AG04450 (cell line): ENCODE measurements around the gene ADAMTSL5. TPM values are rescaled to one million over a fixed set of nuclear protein-coding genes. Genes with fewer than 3 reads are reported as not detected.
"Not testable (repeated sequence)": the region's sequence is repeated elsewhere in the genome, so short reads cannot be mapped to it uniquely, and the experiment has no call there.

ENCODE experiments used
- CTCF ChIA-PET: fragments of 300-600, 350-600 bp; formaldehyde crosslinking; extraction: SDS; loops from one replicate; lab custom pipeline; 2022; ENCODE audit warnings: antibody characterized with exemption, inconsistent platforms; lab: Charles Lee
- POLR2A ChIA-PET: fragments of 350-600 bp; formaldehyde crosslinking; extraction: SDS; loops from one replicate; lab custom pipeline; 2021; ENCODE audit warnings: antibody characterized with exemption, inconsistent platforms; lab: Yijun Ruan, JAX
- DNase-seq: peaks from one replicate; pipeline ENCODE4 v3.0.0-alpha.2; 2011; ENCODE audit warnings: low read depth, low spot score
- H3K27ac ChIP-seq: one replicate; pipeline ENCODE4 v1.5.1; 2012; ENCODE audit warnings: low read depth, low read length, control low read depth
- H3K27me3 ChIP-seq: one replicate; pipeline ENCODE4 v1.6.0; 2012; ENCODE audit warnings: low read length; ENCODE audit not compliant: control insufficient read depth, insufficient read depth
- H3K4me3 ChIP-seq: 2 replicates; pipeline ENCODE4 v1.5.1; 2011; ENCODE audit warnings: mild to moderate bottlenecking, low read depth, low read length, control low read depth
- H3K9me3 ChIP-seq: 2 replicates; pipeline ENCODE4 v1.5.1; 2012; ENCODE audit warnings: low read length; ENCODE audit not compliant: control insufficient read depth, insufficient read depth
- polyA plus RNA-seq: library from polyadenylated mRNA; depleted of rRNA; stranded (reverse); fragments of >200 nt; gene quantifications from 2 replicates; pipeline ENCODE4 v1.2.3, GENCODE V29; 2011
- TF ChIP-seq, protein P1 (sequence below): IDR thresholded peaks from 2 replicates; pipeline ENCODE4 v1.5.1; 2011; ENCODE audit warnings: low read depth, low read length, control low read depth, inconsistent platforms

The ADAMTSL5 gene
- polyA plus RNA-seq, 1 experiment: 5.6 TPM

DNA sequence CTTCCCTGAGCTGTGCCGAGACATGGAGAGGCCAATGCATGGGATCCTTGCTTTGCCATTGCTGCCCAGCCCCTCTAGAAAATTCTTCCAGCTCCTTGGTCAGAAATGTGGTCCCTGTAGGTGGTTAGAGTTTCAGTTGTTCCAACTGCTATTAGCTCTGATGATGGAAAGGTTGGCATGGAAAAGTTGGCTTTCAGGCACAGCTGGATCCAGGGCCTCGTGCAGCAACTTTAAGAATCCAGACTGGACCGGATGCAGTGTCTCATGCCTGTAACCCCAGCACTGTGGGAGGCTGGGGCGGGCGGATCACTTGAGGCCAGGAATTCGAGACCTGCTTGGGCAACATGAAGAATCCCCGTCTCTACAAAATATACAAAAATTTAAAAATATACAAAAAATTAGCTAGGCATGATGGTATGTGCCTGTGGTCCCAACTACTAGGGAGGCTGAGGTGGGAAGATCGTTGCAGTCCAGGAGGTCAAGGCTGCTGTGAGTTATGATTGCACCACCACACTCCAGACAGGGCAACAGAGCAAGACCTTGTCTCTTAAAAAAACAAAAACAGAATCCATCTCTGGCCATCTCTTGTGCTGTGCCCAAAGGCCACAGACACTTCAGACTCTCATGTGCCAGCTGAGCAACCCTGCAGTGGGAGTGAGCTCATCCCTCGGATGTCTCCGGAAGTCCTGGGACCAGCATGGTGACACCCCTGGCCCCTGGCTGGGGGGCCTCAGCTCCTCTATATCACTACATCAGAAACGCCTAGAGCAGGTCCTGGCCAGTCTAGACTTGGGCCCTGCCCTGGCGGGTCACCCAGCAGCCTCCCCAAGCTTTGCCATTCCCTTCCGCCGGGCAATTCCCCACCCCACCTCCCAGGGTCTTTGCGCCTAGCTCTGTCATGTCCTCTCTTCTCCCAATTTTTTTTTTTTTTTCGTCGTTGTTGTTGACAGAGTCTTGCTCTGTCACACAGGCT, 38.5 kb upstream of the ADAMTSL5 start:
- CTCF ChIA-PET: interaction anchor here (1.1 kb wide), 1 partner anchor 12 kb away, joined by 6 read pairs; no protein-coding TSS in a partner anchor
- TF ChIP-seq, protein P1, sequence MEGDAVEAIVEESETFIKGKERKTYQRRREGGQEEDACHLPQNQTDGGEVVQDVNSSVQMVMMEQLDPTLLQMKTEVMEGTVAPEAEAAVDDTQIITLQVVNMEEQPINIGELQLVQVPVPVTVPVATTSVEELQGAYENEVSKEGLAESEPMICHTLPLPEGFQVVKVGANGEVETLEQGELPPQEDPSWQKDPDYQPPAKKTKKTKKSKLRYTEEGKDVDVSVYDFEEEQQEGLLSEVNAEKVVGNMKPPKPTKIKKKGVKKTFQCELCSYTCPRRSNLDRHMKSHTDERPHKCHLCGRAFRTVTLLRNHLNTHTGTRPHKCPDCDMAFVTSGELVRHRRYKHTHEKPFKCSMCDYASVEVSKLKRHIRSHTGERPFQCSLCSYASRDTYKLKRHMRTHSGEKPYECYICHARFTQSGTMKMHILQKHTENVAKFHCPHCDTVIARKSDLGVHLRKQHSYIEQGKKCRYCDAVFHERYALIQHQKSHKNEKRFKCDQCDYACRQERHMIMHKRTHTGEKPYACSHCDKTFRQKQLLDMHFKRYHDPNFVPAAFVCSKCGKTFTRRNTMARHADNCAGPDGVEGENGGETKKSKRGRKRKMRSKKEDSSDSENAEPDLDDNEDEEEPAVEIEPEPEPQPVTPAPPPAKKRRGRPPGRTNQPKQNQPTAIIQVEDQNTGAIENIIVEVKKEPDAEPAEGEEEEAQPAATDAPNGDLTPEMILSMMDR: no peak

DNA sequence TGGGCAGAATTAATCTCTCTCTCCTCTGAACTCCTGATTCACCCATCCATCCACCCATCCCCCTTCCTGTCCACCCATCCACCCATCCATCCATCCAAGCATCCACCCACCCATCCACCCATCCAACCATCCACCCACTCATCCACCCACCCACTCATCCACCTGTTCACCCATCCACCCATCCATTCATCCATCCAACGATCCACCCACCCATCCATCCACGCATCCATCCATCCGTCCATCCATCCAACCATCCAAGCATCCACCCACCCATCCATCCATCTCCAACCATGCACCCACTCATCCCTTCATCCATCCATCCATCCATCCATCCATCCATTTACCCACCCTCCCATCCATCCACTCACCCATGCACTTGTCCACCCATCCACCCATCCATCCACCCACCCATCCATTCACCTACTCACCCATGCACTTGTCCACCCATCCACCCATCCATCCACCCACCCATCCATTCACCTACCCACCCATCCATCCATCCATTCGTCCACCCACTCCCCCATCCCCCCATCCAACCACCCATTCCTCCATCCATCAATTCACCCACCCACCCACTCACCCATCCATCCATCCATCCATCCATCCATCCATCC, 36.6 kb upstream of the ADAMTSL5 start:
- Histone ChIP-seq H3K9me3 (no peaks in the 10 kb centered on the region; the same call in 1 of the 2 replicates), H3K27me3 (no peaks in the 10 kb centered on the region), H3K4me3 (no peak overlapping the region), H3K27ac (no peak overlapping the region)
- ChIA-PET CTCF (no interaction called here), POLR2A (no interaction called here)
- DNase-seq: no peak
- TF ChIP-seq, protein P1: no peak

More for the DNA sequence above, 38.5 kb upstream of the ADAMTSL5 start:
- Histone ChIP-seq H3K4me3 (no peak overlapping the region), H3K9me3 (no peaks in the 10 kb centered on the region; the same call in 1 of the 2 replicates), H3K27ac (no peak overlapping the region), H3K27me3 (no peaks in the 10 kb centered on the region)
- POLR2A ChIA-PET: no interaction called here
- no peak for DNase-seq

DNA sequence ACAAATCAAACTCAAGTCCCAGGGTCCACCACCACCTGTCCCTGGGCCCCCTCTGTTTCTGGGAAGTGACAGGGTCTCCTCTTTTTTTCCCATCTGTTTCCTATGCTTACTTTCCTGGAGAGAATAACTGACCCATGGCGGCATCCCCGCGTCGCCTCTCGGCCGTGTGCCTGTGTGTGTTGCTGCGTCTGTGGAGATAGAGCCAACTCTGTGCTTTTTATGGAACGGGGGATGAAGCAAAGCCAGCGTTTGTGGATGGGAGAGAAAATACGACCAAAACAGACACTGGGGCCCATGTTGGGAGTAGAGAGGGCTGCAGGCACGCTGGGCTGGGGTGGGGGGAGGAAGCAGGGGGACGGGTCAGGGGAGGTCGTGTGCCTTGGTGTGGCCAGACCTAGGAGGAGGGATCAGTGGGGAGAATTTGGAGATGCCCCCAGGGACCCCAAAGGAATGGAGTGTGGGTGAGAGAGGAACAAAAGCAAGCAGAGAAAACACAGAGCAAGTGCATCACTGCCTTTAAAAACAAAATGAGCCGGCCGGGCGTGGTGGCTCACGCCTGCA, 27.6 kb upstream of the ADAMTSL5 start:
- ChIA-PET CTCF (interaction anchor here (0.6 kb wide), 1 partner anchor 314 kb away, joined by 4 read pairs; no protein-coding TSS in a partner anchor), POLR2A (no interaction called here)
- H3K9me3 ChIP-seq: no peaks in the 10 kb centered on the region
- no peak overlapping the region for H3K27ac ChIP-seq
- H3K4me3 ChIP-seq: no peak overlapping the region
- DNase-seq: no peak
- TF ChIP-seq, protein P1: no peak
- peaks cover 11% of the 10 kb centered on the region for H3K27me3 ChIP-seq

DNA sequence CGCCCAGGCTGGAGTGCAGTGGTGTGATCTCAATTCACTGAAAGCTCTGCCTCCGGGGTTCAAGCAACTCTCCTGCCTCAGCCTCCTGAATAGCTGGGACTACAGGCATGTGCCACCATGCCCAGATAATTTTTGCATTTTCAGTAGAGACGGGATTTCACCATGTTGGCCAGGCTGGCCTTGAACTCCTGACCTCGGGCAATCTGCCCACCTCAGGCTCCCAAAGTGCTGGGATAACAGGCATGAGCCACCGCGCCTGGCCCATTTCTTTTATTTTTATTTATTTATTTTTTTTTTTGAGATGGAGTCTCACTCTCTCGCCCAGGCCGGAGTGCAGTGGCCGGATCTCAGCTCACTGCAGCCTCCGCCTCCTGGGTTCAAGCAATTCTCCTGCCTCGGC, 26.9 kb upstream of the ADAMTSL5 start:
- POLR2A ChIA-PET: not testable (repeated sequence)
- CTCF ChIA-PET: interaction anchor here (0.7 to 1.0 kb wide), 2 partner anchors 12 to 132 kb away, joined by 3 to 6 read pairs; no protein-coding TSS in a partner anchor

DNA sequence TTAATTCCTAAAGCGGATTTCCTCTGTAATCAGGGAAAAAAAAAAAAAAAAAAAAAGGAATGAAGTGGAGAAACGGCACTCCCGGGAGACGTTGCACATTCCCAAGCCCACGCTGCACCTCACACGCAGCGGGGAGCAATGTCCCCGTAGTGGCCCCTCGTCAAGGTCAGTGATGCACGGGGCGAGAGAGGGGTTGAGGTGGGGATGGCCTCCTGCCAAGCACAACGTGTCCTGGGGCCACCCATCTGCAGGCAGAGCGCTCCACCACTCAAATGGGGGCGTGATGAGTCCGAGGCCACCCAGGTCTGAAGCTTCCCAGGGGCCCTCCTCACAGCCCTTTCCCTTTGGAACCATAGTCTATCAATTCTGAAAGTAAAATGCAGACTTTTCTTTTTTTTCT, 26.2 kb upstream of the ADAMTSL5 start:
- TF ChIP-seq, protein P1: no peak
- DNase-seq: no peak
- Histone ChIP-seq H3K4me3 (peak overlapping the region; percentile 20), H3K27ac (no peak overlapping the region), H3K27me3 (peaks cover 11% of the 10 kb centered on the region), H3K9me3 (no peaks in the 10 kb centered on the region)
- ChIA-PET CTCF (interaction anchor here (1.0 kb wide), 1 partner anchor 12 kb away, joined by 6 read pairs; no protein-coding TSS in a partner anchor), POLR2A (interaction anchor here (0.7 kb wide), 2 partner anchors 47 to 273 kb away, joined by 6 to 7 read pairs; no protein-coding TSS in a partner anchor)

More for the DNA sequence above, 26.9 kb upstream of the ADAMTSL5 start:
- H3K4me3 ChIP-seq, DNase-seq, H3K9me3 ChIP-seq, H3K27ac ChIP-seq: not testable (repeated sequence)
- H3K27me3 ChIP-seq: peaks cover 11% of the 10 kb centered on the region

DNA sequence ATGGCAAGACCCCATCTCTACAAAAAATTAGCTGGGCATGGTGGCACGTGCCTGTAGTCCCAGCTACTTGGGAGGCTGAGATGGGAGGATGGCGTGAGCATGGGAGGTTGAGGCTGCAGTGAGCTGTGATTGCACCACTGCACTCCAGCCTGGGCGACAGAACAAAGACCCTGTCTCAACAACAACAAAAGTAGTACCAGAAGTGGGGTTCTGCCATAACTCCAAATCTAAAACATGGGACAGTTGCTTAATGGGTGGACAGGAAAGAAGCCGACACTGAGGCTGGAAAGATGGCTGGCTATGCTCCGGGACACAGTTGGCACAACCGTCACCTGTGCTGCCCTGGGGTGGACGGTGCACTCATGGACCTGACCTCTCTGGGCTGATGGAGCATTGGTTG, 22.9 kb upstream of the ADAMTSL5 start:
- CTCF ChIA-PET: interaction anchor here (0.7 to 1.2 kb wide), 2 partner anchors 11 to 16 kb away, joined by 7 to 9 read pairs; no protein-coding TSS in a partner anchor
- H3K4me3 ChIP-seq, H3K27me3 ChIP-seq, DNase-seq, H3K9me3 ChIP-seq, POLR2A ChIA-PET, H3K27ac ChIP-seq: not testable (repeated sequence)
